SK-N-SH (cell line): ENCODE data around the gene ABCA3. TPM values are rescaled to one million over a fixed set of nuclear protein-coding genes. Genes with fewer than 3 reads are reported as not detected.

Source experiments
- CHD2 ChIP-seq: fragments of 150-350 bp; IDR thresholded peaks from 2 replicates; pipeline ENCODE4 v1.6.1; 2018; ENCODE audit warnings: low read length; ENCODE audit not compliant: partially characterized antibody
- CTCF ChIP-seq: fragments of 200-600 bp; sonication (generic); IDR thresholded peaks from 2 replicates; pipeline ENCODE4 v1.6.1; 2017; ENCODE audit warnings: antibody characterized with exemption, mild to moderate bottlenecking, moderate library complexity
- EP300 ChIP-seq, 2 experiments: IDR thresholded peaks; 2 replicates each; pipeline versions ENCODE4 v1.4.0 to v1.6.1; 2012; ENCODE audit warnings: borderline replicate concordance in 1 of 2, low read depth in 1 of 2, low read length in 1 of 2
- EZH2phosphoT487 ChIP-seq: fragments of 200-600 bp; sonication (generic); IDR thresholded peaks from 2 replicates; pipeline ENCODE4 v1.6.1; 2017; ENCODE audit warnings: low read depth, mixed run types, mild to moderate bottlenecking, antibody characterized with exemption, moderate library complexity, borderline replicate concordance
- FOXM1 ChIP-seq: IDR thresholded peaks from 2 replicates; pipeline ENCODE4 v1.4.0; 2012; ENCODE audit warnings: low read depth, mild to moderate bottlenecking
- MEF2A ChIP-seq: IDR thresholded peaks from 2 replicates; pipeline ENCODE4 v1.4.0; 2012; ENCODE audit warnings: low read depth, borderline replicate concordance
- MXI1 ChIP-seq: IDR thresholded peaks from 2 replicates; pipeline ENCODE4 v1.6.1; 2012; ENCODE audit warnings: mild to moderate bottlenecking, low read depth, low read length, improper control_type of control experiment
- NFIC ChIP-seq: IDR thresholded peaks from 2 replicates; pipeline ENCODE4 v1.4.0; 2012; ENCODE audit warnings: borderline replicate concordance
- POLR2AphosphoS5 ChIP-seq: IDR thresholded peaks from 2 replicates; pipeline ENCODE4 v1.6.1; 2012; ENCODE audit warnings: low read depth, low read length
- RAD21 ChIP-seq: IDR thresholded peaks from 2 replicates; pipeline ENCODE4 v1.6.1; 2012; ENCODE audit warnings: mild to moderate bottlenecking, low read length
- RCOR1 ChIP-seq: fragments of 150-350 bp; IDR thresholded peaks from 2 replicates; pipeline ENCODE4 v1.6.1; 2017; ENCODE audit warnings: antibody characterized with exemption, low read length
- REST ChIP-seq: IDR thresholded peaks from 2 replicates; pipeline ENCODE4 v1.6.1; 2012; ENCODE audit warnings: mild to moderate bottlenecking, low read depth, low read length, moderate library complexity
- RFX5 ChIP-seq: IDR thresholded peaks from 2 replicates; pipeline ENCODE4 v1.6.1; 2012; ENCODE audit warnings: mild to moderate bottlenecking, improper control_type of control experiment, low read length
- RXRA ChIP-seq: IDR thresholded peaks from 2 replicates; pipeline ENCODE4 v1.4.0; 2012; ENCODE audit warnings: low read depth, mild to moderate bottlenecking, borderline replicate concordance
- SMC3 ChIP-seq: IDR thresholded peaks from 2 replicates; pipeline ENCODE4 v1.6.1; 2012; ENCODE audit warnings: low read depth, low read length, improper control_type of control experiment
- TAF1 ChIP-seq: IDR thresholded peaks from 2 replicates; pipeline ENCODE4 v1.6.1; 2012; ENCODE audit warnings: low read depth, mild to moderate bottlenecking, low read length, moderate library complexity, borderline replicate concordance
- TEAD4 ChIP-seq: IDR thresholded peaks from 2 replicates; pipeline ENCODE4 v1.4.0; 2012; ENCODE audit warnings: mild to moderate bottlenecking, borderline replicate concordance; ENCODE audit not compliant: insufficient read depth
- USF1 ChIP-seq: IDR thresholded peaks from 2 replicates; pipeline ENCODE4 v1.4.0; 2012; ENCODE audit warnings: low read depth, borderline replicate concordance
- USF2 ChIP-seq: fragments of 150-350 bp; IDR thresholded peaks from 2 replicates; pipeline ENCODE4 v1.6.1; 2017; ENCODE audit warnings: antibody characterized with exemption, low read length, low read depth, borderline replicate concordance
- polyA plus RNA-seq, 3 experiments: library from polyadenylated mRNA; depleted of rRNA; stranded (reverse); fragments of >200 nt; gene quantifications; 2 replicates each; pipeline ENCODE4 v1.2.3, GENCODE V29; 2012

ABCA3 gene
- polyA plus RNA-seq, 1 of the 3 experiments (the other 2 are of a cell fraction): 9.9 TPM

- TF ChIP-seq RCOR1 (0 out of 2 replicates have a peak, but pooled peaks have one; percentile 19), CTCF (no peak), USF1 (no peak), RFX5 (no peak), SMC3 (no peak), RAD21 (no peak), CHD2 (no peak), RXRA (no peak; the same call in 1 of the 2 replicates), TEAD4 (no peak), NFIC (no peak; the same call in 1 of the 2 replicates), MXI1 (peak; percentile 54; the same call in 1 of the 2 replicates), FOXM1 (no peak), USF2 (no peak), REST (no peak; the same call in 1 of the 2 replicates), EP300 (IDR thresholded peaks at IDR 0.05; ENCODE audit: borderline replicate concordance in 1 of 2, low read depth in 1 of 2, low read length in 1 of 2) (peak in 1 of 2 experiments; percentile 36; a peak in 1 of 4 replicates), MEF2A (no peak), TAF1 (peak; percentile 83), EZH2phosphoT487 (no peak), POLR2AphosphoS5 (peak; percentile 93)
These were observed 72.4 kb downstream of the ABCA3 start, which contains the start of gene RNPS1 (continued) for GRCh38 chr16:2267913-2268666.
